Measurements from ENCODE around the gene GABRP. TPM values are rescaled to one million over a fixed set of nuclear protein-coding genes. Genes with fewer than 3 reads are reported as not detected.

Gene GABRP
- total RNA-seq, 2 experiments from 2014 or later = not detected

DNA sequence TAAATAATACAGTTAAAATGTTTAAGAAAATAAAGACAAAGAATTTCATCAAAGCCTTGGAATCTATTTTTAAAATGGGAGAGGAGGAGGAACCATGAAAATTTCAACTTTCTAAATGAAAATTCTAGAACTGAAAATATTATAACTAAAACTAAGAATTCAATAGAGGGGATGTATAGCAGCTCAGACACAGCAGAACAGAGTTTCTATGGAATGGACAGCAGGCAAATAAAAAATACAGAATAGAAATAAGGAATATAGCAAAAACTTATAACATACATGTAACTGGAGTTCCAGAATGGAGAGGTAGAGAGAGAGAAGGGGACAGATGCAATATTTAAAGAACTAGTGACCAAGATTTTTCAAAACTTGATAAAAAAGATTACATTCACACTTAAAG is 76.9 kb downstream of the GABRP start:
- H3K4me2 ChIP-seq (ENCODE audit: low read length) = no peak overlapping the region
- intact Hi-C loops (cut with micrococcal nuclease; ENCODE audit: unreplicated experiment) = no loop called here
- H4K20me1 ChIP-seq (ENCODE audit: insufficient read depth, low read length) = no peaks in the 10 kb centered on the region
- BruUV-seq (replicated peaks) = no TSS peak
- TF ChIP-seq EZH2phosphoT487 (IDR thresholded peaks at IDR 0.05; ENCODE audit: borderline replicate concordance, low read depth, low read length) = no peak
- TF ChIP-seq, protein P1, sequence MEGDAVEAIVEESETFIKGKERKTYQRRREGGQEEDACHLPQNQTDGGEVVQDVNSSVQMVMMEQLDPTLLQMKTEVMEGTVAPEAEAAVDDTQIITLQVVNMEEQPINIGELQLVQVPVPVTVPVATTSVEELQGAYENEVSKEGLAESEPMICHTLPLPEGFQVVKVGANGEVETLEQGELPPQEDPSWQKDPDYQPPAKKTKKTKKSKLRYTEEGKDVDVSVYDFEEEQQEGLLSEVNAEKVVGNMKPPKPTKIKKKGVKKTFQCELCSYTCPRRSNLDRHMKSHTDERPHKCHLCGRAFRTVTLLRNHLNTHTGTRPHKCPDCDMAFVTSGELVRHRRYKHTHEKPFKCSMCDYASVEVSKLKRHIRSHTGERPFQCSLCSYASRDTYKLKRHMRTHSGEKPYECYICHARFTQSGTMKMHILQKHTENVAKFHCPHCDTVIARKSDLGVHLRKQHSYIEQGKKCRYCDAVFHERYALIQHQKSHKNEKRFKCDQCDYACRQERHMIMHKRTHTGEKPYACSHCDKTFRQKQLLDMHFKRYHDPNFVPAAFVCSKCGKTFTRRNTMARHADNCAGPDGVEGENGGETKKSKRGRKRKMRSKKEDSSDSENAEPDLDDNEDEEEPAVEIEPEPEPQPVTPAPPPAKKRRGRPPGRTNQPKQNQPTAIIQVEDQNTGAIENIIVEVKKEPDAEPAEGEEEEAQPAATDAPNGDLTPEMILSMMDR (conservative IDR thresholded peaks at IDR 0.05; ENCODE audit: low read length) = no peak
- H2AFZ ChIP-seq (ENCODE audit: low read length) = no peak overlapping the region
- H3K4me1 ChIP-seq (ENCODE audit: insufficient read depth, low read length, poor library complexity, severe bottlenecking) = no peaks in the 10 kb centered on the region
- no peaks in the 10 kb centered on the region for H3K36me3 ChIP-seq (ENCODE audit: insufficient read depth, low read length)
- H3K4me3 ChIP-seq (ENCODE audit: low read depth, low read length, poor library complexity, severe bottlenecking) = no peak overlapping the region
- H3K27ac ChIP-seq (ENCODE audit: low read depth, low read length, poor library complexity, severe bottlenecking) = no peak overlapping the region
- peaks cover 13% of the 10 kb centered on the region for H3K9me3 ChIP-seq (ENCODE audit: low read length)
- ChIA-PET CTCF (ENCODE audit: unreplicated experiment) (no interaction called here), POLR2A (no interaction called here)
- no peaks in the 10 kb centered on the region for H3K9me2 ChIP-seq (ENCODE audit: insufficient read depth, low read length)
- no peak for DNase-seq (ENCODE audit: low spot score)
- H3K79me2 ChIP-seq (ENCODE audit: insufficient read depth, low read depth, low read length) = no peaks in the 10 kb centered on the region

DNA sequence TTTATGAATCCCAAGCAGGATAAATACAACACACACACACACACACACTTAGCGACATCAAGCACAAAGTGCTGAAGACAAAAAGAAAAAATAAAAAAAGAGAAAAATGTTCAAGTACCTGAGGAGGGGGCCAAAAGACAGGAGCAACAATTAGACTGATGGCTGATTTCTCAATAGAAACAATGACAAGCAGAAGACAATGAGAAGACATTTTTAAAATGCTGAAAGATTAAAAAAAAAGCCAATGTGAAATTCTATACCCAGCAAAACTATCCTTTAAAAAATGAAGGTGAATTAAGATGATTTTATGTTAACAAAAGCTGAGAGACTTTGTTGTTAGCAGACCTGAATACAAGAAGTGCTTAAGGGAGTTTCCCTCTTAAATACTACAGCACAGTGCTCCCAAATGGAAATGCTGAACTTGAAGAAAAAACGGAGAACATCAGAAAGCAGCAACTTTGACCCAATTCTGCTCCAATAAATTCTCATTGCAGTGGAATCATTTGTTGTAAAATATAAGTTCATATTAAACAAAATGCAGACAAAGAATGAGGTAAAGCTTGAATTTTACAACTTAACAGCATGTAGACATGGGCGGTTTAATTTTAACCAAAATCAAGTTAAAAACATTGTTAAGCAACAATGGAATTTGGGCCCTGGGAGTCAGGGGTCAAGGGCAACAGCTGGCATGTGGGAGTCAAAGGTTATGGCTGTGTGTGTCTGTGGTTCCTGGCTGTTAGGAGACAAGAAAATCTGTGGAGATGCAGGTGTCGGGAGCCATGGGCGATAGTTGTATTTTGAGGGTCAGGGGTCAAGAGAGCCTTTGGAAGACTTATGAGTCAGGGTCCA is 77.5 kb downstream of the GABRP start:
- H3K4me2 ChIP-seq (ENCODE audit: low read length) = no peak overlapping the region
- no peak overlapping the region for H2AFZ ChIP-seq (ENCODE audit: low read length)
- H3K9me3 ChIP-seq (ENCODE audit: low read length) = peaks cover 13% of the 10 kb centered on the region
- H4K20me1 ChIP-seq (ENCODE audit: insufficient read depth, low read length) = no peaks in the 10 kb centered on the region
- ChIA-PET CTCF (ENCODE audit: unreplicated experiment) (no interaction called here), POLR2A (no interaction called here)
- DNase-seq (ENCODE audit: low spot score) = no peak
- no peaks in the 10 kb centered on the region for H3K4me1 ChIP-seq (ENCODE audit: insufficient read depth, low read length, poor library complexity, severe bottlenecking)
- BruUV-seq (replicated peaks) = no TSS peak
- no peak overlapping the region for H3K4me3 ChIP-seq (ENCODE audit: low read depth, low read length, poor library complexity, severe bottlenecking)
- no peaks in the 10 kb centered on the region for H3K79me2 ChIP-seq (ENCODE audit: insufficient read depth, low read depth, low read length)
- no peaks in the 10 kb centered on the region for H3K9me2 ChIP-seq (ENCODE audit: insufficient read depth, low read length)
- no peak overlapping the region for H3K27ac ChIP-seq (ENCODE audit: low read depth, low read length, poor library complexity, severe bottlenecking)
- intact Hi-C loops (cut with micrococcal nuclease; ENCODE audit: unreplicated experiment) = no loop called here
- TF ChIP-seq, protein P1 (conservative IDR thresholded peaks at IDR 0.05; ENCODE audit: low read length) = no peak
- TF ChIP-seq EZH2phosphoT487 (IDR thresholded peaks at IDR 0.05; ENCODE audit: borderline replicate concordance, low read depth, low read length) = no peak
- H3K36me3 ChIP-seq (ENCODE audit: insufficient read depth, low read length) = no peaks in the 10 kb centered on the region

DNA sequence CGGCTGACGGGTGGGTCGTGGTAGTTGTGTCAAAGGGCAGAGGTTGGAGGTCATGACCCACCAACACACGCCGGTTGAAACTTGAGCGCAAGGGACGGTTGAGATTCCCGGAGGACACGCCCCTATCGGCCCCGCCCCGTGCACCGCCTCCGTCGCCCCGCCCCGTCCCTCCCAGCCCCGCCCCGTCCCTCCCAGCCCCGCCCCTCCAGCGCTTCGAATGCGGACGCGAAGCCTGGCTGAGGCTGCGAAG is 78.1 kb downstream of the GABRP start:
- H3K4me1 ChIP-seq (ENCODE audit: insufficient read depth, low read length, poor library complexity, severe bottlenecking) = no peaks in the 10 kb centered on the region
- no peak overlapping the region for H3K27ac ChIP-seq (ENCODE audit: low read depth, low read length, poor library complexity, severe bottlenecking)
- no TSS peak for BruUV-seq (replicated peaks)
- CTCF ChIA-PET (ENCODE audit: unreplicated experiment) = no interaction called here
- H4K20me1 ChIP-seq (ENCODE audit: insufficient read depth, low read length) = no peaks in the 10 kb centered on the region
- no peaks in the 10 kb centered on the region for H3K79me2 ChIP-seq (ENCODE audit: insufficient read depth, low read depth, low read length)
- POLR2A ChIA-PET = no interaction called here
- TF ChIP-seq, protein P1 (conservative IDR thresholded peaks at IDR 0.05; ENCODE audit: low read length) = no peak
- no peak for TF ChIP-seq EZH2phosphoT487 (IDR thresholded peaks at IDR 0.05; ENCODE audit: borderline replicate concordance, low read depth, low read length)
- no peak overlapping the region for H2AFZ ChIP-seq (ENCODE audit: low read length)
- no peak overlapping the region for H3K4me3 ChIP-seq (ENCODE audit: low read depth, low read length, poor library complexity, severe bottlenecking)
- DNase-seq (ENCODE audit: low spot score) = no peak
- H3K9me2 ChIP-seq (ENCODE audit: insufficient read depth, low read length) = no peaks in the 10 kb centered on the region
- peaks cover 13% of the 10 kb centered on the region for H3K9me3 ChIP-seq (ENCODE audit: low read length)
- intact Hi-C loops (cut with micrococcal nuclease; ENCODE audit: unreplicated experiment) = no loop called here
- no peak overlapping the region for H3K4me2 ChIP-seq (ENCODE audit: low read length)
- H3K36me3 ChIP-seq (ENCODE audit: insufficient read depth, low read length) = no peaks in the 10 kb centered on the region
